Measurements from ENCODE around the gene NTRK2.

Gene NTRK2

DNA sequence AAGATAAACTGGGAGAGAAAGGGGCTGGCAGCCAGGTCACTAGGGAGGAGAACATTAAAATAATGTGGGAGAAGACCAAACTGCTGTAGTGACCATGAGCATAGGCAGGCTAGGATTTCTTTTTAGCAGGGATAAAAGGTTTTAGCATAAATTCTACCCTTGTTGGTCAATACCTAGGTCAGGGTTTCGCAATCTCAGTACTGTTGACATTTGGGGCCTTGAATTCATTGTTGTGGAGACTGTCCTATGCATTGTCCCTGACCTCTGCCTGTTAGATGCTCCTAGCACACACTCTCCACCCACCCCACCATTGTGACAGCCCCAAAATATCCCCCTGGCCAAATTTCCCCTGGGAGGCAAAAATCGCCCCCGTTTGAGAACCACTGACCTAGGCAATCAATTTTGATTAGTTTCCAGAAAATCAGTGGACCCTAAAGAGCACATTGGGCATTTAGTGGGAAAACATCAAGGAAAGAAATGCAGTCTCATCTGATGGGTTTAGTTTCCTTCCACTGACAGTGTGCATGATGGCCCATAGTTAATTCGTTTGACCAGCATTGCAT, 181.4 kb downstream of the NTRK2 start:
- DNase-seq (ENCODE audit: low read depth, low spot score), result no peak

DNA sequence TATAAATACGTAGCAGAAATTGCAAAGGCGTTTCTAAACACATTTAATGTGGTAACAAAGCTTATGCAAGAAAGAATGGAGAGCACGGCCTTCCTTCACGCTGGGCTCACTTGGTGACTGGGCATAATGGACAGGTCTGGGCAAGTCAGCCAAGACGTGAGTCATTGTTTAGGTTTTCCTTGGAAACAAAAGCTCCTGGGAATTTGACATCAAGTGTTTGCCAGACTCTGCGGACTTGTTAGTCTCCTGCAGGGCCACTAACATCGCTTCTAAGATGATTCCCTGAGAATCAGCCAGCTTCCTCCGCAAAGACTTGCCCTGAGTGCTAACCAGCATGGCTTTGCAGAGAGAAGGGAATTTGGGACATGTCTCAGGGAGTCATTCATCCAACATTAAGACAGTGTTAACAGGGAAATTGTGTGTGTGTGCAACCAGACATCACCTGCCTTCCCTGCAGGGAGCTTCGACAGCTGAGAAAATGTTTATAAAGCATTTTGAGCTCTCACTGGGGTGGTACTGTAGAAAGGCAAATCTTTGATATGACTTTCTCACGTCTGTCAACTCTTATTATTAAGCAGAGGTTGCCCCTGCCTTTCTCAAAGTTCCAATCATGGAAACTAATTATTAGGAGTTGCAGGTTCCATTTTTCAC, 182.5 kb downstream of the NTRK2 start:
- DNase-seq (ENCODE audit: low read depth, low spot score), result peak; percentile 97

DNA sequence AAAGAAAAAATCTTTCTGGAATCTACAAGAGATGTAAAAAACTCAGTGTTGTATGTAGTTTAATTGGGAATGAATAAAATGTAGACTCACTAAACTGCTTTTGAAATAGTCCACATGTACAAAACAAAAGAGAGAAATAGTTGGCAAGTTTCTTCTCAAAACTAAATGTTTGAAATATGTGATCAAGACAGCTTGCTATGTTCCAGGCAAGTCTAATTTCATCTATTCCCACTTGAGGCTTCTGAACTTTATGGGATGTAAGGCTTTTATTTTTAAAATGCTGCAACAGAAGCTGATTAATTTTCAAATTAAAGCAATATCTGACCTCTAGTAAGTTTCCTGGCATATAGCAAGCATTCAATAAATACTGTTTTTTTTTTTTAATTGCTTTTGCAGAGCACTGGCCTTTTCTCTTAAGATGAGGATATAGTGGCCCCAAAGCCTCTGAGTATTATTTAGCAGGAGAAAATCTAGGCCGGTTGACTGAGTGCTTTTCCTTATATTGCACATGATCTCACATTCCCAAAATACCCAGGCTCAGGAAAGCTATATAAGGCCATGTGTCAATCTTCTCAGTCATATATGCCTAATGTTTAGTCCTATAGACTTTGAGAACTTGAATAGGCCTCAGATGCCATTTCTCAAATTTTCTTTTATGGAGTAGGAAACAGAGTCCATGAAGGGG, 183.2 kb downstream of the NTRK2 start:
- DNase-seq (ENCODE audit: low read depth, low spot score), result peak; percentile 3

DNA sequence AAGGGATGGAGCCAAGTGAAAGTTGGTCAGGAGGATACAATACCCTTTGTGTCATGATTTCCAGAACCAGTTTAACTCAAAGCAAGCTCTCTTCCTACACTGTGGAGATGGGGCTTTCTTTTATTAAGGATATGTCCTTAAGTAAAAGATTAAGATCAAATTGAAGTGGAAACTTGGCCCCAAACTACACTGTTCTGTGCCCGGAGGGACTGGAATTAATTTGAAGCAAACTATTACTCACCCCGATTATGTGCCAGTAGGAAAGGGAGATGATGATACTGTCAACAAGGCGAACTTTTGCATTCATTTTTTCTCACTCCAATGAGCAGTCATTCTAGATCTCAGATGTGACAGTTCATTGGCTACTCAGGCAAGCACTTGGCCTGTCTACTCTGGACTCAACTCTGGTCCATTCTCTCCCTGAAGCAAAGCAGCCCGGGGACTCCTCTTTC, 186.7 kb downstream of the NTRK2 start:
- peak; percentile 31 for DNase-seq (ENCODE audit: low read depth, low spot score)

DNA sequence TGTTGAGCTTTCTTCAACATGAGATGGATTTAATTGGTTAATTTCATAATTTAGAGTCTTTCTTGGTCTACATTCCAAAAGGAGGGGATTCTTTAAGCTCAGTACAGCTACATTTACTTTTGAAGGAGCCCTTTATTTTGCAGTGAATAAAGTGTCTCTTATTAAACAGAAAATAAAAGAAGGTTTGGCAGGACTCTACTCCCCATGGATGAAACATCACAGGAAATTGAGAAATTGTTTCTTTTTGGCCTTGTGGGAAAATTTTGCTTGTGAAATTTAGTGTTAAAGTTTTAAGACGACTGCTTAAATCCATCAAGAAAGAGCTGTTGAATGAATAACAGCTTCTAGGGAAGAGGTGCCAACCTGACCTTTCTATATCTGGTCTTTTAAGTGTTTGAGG, 187.7 kb downstream of the NTRK2 start:
- DNase-seq (ENCODE audit: low read depth, low spot score), result no peak

DNA sequence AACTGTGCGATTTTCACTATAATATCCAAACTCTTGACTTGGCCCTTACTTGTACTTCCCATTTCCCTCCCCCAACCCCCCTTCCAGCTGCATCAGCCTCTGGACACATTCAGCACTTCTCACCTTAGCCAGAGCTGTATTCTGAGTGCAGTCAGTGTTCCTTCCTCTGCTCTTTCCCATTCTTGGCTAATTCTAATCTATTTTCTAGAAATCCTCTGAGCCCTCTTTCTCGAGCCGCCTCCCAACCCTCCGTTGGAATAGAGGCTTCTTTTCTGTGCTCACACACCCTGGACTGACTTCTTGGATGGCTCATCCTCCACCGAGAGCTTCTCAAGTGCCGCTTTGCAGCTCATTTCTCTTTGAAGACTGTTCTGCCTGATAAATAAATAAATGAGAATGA, 188.8 kb downstream of the NTRK2 start:
- no peak for DNase-seq (ENCODE audit: low read depth, low spot score)

DNA sequence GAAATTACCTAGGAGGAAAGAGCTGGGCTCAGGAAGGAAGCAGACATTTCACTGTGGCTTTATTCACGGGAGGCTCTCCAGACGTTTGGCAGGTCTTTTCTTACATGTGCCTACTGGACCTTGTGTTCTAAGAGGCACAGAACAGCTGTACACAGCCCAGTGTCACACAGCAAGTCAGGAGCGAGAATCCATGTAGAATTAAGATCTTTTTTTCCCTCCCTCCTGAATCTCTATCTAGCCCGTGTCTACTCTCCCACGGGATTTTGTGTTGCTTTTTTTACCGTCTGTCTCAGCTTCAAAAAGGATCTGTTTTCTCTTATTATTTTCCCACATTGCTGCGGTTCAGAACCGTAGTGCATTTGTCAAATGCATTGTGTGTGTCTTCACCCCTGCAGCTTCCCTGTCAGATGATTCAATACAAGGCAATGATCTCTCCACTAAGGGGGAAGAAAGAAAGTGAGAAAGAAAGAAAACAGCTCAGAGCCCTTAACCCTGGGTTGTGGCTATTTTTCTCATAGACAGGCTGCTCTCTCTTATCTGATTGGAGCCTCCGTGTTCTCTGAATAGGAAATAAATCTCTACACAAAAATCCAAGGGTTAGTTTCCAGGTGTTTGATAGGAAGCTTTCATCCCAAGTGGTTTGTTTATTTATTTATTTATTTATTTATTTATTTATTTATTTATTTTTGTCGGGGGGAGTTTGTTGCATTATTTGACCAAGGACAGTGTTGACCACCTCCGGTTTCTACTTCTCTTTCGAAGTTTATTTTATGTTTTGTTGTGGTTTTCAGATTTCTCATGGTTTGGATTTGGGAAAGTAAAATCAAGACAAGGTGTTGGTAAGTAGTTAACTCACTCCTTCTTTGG, 191.0 kb downstream of the NTRK2 start:
- DNase-seq (ENCODE audit: low read depth, low spot score), result peak; percentile 28

DNA sequence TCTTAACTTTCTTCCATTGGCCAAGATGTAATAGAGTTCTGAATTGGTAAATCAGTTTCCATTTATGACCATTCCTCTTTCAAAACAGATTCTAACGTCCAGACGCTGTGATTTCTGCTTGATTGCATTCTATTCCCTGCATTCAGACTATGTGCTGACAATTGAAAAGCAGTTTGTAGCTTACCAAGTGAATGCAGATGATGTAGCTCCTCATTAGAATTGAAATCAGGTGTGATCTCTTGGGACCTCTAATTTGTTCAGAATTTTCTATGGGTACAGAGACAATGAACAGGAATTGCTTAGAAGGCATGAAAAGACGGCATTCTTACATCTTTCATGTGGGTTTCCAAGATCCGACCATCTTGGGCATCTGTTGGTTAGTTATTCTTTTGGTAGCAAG, 191.9 kb downstream of the NTRK2 start:
- DNase-seq (ENCODE audit: low read depth, low spot score), result no peak

DNA sequence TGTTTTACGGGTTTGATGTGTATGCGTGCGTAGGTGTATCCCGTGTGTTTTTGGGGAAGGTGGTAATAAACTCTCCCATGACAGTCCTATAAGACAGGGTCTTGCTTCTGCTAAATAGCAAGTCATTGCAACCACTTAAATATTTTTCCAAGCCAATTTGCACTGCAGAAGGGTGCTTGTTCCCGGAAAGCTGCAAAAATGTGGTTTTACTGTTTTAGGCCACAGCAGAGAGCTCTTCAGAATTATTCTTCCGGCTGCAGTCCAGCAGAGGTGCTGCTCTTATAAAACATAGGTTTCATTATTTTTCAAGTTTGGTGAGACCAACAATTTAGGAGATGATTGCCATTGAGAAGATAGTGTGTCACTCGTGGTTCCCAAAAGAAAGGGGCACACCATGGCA, 192.8 kb downstream of the NTRK2 start:
- no peak for DNase-seq (ENCODE audit: low read depth, low spot score)

DNA sequence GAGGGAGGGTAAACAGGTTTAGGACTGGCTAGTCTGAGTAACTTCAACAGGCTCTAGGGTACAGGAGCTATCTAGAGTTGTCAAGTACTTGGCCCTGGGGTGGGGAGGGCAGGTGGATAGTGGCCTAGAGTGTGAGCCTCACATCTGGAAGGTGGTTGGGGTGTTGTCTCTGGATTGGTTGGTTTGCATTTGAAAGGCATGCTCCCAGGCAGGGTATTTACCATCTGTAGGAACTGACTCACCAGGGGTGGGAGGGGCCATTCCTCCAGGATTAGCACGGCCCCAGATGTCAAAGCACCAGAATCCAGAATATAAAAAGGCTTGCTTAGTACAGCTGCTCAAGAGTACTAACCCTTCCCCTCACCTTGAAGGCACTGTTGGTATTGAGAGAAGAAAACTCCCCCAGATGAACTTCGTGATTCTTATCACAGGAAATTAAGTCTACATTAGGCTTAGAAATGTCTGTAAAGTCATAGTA, 193.3 kb downstream of the NTRK2 start:
- peak; percentile 69 for DNase-seq (ENCODE audit: low read depth, low spot score)

DNA sequence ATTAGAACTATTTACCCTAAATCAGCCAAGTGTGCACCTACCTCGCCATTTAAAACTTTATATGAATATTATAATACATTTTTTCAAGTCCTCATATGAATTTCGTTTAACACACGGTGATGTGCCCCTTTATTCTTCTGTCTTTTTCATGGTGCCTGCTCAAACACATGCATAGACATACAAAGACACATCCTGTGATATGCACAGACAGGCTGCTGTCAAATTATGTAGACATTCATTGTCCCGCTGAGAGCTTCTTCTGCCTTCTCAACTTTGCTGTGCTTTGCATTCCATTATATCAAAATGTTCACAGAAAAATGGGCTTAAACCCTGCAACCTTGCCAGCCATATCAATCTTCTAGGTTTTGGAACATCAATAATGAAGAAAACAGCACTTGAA, 193.8 kb downstream of the NTRK2 start:
- DNase-seq (ENCODE audit: low read depth, low spot score), result no peak

DNA sequence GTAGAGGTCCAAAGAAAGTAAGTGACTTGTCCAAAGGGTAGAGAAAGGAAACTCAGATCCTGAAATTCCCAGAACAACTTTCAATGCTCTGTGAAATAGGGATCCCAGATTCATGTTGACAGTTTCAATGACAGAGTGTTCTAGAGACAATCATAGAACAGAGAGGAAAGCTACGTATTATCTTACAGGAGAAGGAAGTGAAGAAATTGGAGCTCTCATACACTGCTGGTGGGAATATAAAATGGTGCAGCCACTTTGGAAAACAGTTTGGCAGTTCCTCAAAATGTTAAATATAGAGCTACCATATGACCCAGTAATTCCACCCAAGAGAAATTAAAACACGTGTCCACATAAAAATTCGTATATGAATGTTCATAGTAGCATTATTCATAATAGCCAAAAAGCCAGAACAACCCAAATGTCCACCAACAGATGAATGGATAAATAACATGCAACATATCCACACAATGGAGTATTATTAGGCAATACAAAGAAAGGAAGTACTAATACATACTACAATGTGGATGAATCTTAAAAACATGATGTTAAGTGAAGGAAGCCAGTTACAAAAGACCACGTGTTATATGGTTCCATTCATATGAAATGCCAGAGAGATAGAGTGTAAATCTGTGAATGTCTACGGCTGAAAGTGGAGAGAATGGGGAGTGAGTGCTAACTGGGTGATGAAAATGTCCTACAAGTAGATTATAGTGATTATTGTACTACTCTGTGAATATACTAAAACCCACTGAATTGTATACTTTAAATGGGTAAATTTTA, 197.1 kb downstream of the NTRK2 start:
- no peak for DNase-seq (ENCODE audit: low read depth, low spot score)

DNA sequence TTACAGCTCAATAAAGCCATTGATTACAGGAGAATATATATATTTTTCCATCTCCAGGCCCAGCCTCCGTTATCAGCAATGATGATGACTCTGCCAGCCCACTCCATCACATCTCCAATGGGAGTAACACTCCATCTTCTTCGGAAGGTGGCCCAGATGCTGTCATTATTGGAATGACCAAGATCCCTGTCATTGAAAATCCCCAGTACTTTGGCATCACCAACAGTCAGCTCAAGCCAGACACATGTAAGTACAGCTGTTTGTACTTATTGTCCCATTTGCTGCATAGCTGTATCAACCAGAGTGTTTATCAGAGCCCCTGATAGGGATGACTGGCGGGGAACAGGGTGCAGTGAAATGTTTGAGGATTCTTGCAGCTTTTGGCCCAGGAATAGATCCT, 197.7 kb downstream of the NTRK2 start:
- no peak for DNase-seq (ENCODE audit: low read depth, low spot score)

DNA sequence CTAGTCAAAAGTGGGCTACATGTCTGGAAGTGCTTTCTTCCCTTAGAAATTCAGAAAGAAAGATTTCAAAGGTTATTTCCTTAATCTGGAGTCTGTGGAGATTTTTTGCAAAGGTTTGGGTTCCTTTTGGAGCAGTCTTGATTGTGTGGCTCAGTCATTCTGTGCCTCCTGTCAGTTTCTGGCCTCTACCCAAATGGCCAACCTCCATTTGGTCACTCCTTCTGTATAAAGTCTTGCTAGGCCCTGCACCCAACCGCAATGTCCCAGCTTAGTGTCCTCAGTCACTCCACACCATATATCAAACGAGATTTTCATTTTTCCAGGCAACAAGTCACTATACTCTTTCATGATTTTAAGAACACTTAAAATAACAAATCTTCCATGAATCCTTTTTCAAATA, 199.6 kb downstream of the NTRK2 start:
- DNase-seq (ENCODE audit: low read depth, low spot score), result no peak

DNA sequence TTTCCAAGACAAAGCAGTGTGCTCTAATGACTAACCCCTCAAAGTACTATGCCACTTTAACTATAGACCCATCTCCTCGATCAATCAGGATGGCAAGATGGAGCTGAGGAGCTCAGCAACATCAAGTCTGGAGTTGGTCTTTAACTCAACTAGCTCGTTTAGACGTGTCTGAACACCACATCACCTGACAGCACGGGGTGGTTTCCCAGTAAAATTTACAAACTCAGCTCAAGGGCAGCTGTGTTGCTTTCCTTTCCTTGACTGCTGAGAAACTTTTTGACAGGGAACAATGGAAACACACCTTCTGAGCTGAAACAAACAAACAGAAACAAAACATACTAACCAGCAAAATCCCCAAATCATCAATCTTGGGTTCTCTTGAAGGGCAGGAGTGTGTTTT, 202.5 kb downstream of the NTRK2 start:
- no peak for DNase-seq (ENCODE audit: low read depth, low spot score)

DNA sequence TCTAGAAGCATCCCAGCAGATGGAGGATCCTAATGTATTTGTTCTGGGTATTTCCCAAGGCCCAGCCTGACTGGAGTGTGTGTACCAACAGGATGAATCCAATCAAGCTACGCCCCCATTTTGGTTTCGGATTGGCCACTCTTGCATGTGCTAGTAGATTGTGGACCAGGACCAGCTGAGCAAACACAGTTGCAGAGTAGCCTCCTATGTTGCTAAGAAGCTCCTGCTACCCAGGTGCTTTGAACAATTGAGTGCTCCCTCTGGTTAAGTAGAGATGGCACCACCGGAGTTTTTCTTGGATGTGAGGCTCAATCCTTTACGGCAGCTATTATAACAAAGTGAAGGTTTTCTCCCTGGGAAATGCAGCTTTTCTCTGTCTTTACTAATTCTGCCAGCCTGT, 204.5 kb downstream of the NTRK2 start:
- DNase-seq (ENCODE audit: low read depth, low spot score), result no peak

DNA sequence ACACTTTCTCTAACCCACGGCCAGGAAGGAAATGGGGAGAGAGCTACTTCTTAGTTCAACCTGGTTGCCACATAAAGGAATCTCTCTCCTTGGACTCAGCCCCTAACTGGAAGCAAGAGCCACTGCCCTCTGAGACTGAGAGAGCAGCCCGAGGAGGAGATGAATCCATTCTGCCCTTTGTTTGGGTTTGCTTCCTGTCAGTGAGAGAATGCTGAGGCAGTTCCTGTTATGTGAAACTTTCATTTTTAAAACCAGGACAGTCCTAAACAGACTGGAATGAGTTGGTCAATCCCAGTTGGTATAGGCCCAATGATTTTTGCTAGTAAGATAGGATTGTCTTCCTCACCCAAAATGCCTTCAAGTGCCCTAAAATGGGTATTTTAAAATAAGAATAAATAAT, 205.1 kb downstream of the NTRK2 start:
- DNase-seq (ENCODE audit: low read depth, low spot score), result peak; percentile 13

DNA sequence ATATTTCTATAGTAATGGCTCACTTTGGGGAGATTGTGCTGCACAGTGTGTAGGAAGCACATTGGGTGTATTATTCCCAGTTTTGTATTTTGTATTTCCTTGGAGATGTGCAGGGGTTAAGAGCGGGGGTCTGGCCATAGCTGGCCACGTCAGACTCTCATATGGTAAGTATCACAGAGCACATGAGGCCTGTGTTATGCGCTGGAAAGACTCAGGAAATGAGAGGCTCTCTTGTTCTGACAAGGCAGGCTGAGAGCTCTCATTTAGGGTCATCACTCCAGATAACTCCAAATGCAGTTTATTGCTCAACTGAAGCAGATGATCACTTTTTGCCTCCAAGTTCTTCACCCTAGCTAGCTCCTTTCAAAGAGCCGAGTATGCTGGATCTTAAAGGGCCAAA, 205.7 kb downstream of the NTRK2 start:
- no peak for DNase-seq (ENCODE audit: low read depth, low spot score)

DNA sequence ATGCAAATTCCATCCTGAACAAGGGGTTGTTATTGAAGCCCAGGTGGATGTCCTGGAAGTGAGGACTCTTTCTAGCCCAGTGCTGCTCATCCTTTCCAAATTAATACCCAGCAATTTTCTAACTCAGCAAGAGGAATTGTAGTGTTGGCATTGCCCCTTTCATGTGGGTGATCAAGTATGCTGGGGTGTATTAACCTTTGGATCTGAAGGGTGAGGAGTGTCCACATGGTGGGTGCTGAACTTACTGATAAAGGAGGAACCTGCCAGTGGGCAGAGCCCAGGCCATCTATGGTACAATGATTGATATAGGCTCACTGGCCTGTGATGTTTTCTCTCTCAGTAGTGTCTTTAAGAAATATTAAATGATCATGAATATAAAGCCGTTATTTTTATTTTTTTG, 210.1 kb downstream of the NTRK2 start:
- DNase-seq (ENCODE audit: low read depth, low spot score), result no peak

DNA sequence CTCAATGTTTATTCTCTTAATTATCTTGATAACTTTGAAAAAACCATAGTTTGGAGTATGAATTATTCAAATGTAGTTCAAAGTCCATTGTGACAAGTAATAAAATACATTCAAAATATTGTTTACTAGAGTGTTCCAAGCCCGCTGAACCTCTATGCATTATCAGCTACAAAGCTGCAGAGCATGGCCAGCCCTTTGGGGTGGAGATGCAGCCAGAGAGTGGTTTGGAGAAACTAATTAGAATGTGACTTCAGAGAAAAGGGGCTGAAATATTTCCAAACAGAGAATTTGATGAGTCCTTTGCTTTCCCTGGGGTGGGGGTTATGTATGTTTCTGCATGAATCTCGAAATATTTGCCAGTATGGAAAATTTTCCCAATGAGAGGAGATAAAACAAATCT, 211.3 kb downstream of the NTRK2 start:
- DNase-seq (ENCODE audit: low read depth, low spot score), result no peak

DNA sequence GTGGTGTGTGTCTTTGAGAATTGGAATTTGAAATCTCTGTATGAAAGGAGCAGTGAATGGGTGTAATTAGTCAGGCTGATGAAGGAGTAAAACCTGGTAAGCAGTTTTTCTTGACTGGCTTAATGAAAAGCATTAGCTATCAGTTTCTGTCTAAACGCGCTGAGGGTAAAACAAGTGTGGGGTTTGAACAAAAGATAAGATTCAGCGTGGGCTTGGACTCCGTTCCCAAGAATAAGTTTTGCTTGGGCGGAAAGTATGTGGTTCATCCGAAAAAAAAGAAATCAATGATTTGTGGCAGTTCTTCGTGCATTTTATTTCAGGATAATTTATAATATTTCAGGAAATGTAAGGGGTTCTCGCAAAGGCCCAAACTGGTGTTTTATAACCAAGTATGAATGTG, 217.3 kb downstream of the NTRK2 start:
- DNase-seq (ENCODE audit: low read depth, low spot score), result no peak
